ENCODE measurements around the gene GRK2.
"Not testable (repeated sequence)": the region's sequence is repeated elsewhere in the genome, so short reads cannot be mapped to it uniquely, and the experiment has no call there.

The GRK2 gene

DNA sequence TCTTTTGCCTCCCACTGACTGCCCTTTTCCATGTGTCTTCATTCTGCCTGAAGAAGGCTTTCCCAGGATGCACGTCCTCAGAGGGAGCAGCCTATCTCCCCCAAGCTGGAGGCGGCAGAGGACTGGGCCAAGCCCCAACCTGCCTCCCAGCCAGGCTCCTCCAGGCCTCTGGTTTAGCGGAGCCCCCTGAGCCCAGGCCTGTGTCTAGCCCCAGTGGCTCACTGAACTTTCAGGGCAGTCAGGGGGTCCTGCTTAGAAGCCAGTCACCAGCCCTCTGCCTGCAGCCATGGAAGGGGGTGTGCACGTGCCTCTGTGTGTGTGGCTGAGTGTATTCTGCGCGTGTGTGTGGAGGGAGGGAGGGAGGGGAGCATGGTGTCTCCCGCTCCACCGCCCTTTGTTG, 10.4 kb upstream of the GRK2 start:
- FAIRE-seq: no peak
- DNase-seq (ENCODE audit: insufficient read length): no peak
- TF ChIP-seq POLR2AphosphoS5 (IDR thresholded peaks at IDR 0.05; ENCODE audit: low read depth, low read length): no peak; the same call in 1 of the 2 replicates
- no peak for TF ChIP-seq TAF1 (IDR thresholded peaks at IDR 0.05; ENCODE audit: borderline replicate concordance, low read depth, low read length)
- TF ChIP-seq POLR2A (IDR thresholded peaks at IDR 0.05; ENCODE audit: low read depth, low read length): no peak

GRCh38 chr11:67256477-67257135, 9.7 kb upstream of the GRK2 start:
- TF ChIP-seq POLR2A (IDR thresholded peaks at IDR 0.05; ENCODE audit: low read depth, low read length) (0 out of 2 replicates have a peak, but pooled peaks have one; percentile 12), POLR2AphosphoS5 (IDR thresholded peaks at IDR 0.05; ENCODE audit: low read depth, low read length) (peak; percentile 49; the same call in 1 of the 2 replicates), TAF1 (IDR thresholded peaks at IDR 0.05; ENCODE audit: borderline replicate concordance, low read depth, low read length) (no peak)
- no peak for FAIRE-seq
- no peak for DNase-seq (ENCODE audit: insufficient read length)

GRCh38 chr11:67260406-67260805, 5.9 kb upstream of the GRK2 start:
- FAIRE-seq: no peak
- DNase-seq (ENCODE audit: insufficient read length): no peak

GRCh38 chr11:67260885-67261639, 5.2 kb upstream of the GRK2 start:
- not testable (repeated sequence) for FAIRE-seq; DNase-seq (ENCODE audit: insufficient read length)

More at GRCh38 chr11:67260406-67260805, 5.9 kb upstream of the GRK2 start:
- TF ChIP-seq POLR2A (IDR thresholded peaks at IDR 0.05; ENCODE audit: low read depth, low read length) (no peak), POLR2AphosphoS5 (IDR thresholded peaks at IDR 0.05; ENCODE audit: low read depth, low read length) (no peak), TAF1 (IDR thresholded peaks at IDR 0.05; ENCODE audit: borderline replicate concordance, low read depth, low read length) (no peak)

GRCh38 chr11:67261640-67261945, 4.7 kb upstream of the GRK2 start:
- TF ChIP-seq POLR2A (IDR thresholded peaks at IDR 0.05; ENCODE audit: low read depth, low read length): no peak
- no peak for TF ChIP-seq TAF1 (IDR thresholded peaks at IDR 0.05; ENCODE audit: borderline replicate concordance, low read depth, low read length)
- no peak for TF ChIP-seq POLR2AphosphoS5 (IDR thresholded peaks at IDR 0.05; ENCODE audit: low read depth, low read length)
- no peak for DNase-seq (ENCODE audit: insufficient read length)
- FAIRE-seq: no peak

DNA sequence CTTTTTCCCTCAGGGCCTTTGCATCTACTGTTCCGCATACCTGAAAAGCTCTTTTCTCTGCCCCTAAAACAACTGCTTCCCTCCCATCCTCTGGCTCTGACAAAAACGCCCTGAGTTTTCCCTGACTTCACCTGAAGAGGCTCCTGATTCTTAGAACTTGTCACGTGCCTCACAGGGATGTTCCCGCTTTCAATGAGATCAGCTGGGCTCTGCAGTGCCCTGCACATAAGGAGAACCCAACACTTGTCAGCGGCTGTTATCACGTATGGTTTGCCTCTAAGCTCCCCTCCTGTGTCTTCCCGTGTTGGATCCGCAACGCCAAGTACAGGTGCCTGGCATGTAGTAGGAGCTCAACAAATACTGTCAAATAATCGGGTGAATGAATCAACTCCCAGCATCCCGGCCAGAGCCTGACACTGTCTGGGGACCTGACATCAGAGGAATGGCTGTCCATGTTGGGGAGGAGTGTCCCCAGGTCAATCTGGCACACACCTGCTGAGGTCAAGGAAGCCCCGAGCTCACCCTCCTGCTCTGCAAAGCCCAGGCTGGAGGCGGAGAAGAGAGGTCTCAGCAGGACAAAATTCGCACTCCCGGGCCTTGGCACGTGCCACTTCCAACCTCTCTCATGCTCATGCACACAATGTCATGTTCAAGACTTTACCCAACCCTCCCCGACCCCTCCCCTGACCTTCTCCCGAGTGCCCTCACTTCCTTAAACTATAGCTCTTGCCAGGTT, 4.2 kb upstream of the GRK2 start:
- TF ChIP-seq TAF1 (IDR thresholded peaks at IDR 0.05; ENCODE audit: borderline replicate concordance, low read depth, low read length): no peak
- DNase-seq (ENCODE audit: insufficient read length): no peak
- no peak for FAIRE-seq

DNA sequence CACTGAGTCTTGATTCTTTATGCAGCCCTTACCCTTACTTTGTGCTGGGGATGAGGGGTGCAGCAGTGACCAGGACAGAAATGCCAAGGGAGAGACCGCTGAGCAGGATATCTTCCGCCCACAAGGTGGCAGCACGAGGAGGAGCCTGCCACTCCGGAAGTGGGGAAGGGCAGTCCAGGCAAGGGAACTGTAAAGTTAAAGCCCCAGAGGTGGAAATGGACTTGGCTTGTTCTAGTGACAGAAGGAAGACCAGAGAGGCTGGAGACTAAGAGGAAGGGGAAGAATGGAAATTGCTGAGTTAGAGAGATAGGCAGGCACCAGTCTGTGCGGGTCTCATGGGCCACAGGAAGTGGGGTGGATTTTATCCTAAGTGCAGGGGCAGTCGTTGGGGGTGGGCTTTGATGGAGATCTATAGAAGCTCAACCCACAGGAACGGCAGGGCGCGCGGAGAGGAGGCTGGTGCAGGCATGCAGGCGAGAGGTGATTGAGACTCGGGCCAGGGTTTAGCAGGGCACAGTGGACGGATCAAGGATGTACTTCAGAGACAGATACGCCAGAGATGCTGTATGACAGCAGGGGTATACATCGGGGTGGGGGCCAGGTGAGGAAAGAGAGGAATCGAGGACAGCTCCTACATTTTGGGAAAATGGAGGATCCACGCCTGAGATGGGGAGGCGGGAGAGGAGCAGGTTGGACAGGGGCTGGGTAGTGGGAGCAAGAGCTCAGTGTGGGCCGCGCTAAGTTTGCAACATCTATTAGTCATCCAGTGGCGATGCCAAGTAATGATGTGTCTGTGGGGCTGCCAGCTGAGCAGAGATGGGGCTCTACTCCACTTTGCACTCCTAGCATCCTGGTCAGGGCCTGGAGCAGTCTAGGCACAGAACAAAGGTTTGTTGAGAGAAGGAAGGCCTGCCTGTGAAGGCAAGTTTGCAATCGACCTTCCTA, 3.3 kb upstream of the GRK2 start:
- FAIRE-seq (peak; percentile 98), DNase-seq (ENCODE audit: insufficient read length) (peak; percentile 83)
- TF ChIP-seq TAF1 (IDR thresholded peaks at IDR 0.05; ENCODE audit: borderline replicate concordance, low read depth, low read length) (no peak), POLR2AphosphoS5 (IDR thresholded peaks at IDR 0.05; ENCODE audit: low read depth, low read length) (no peak), POLR2A (IDR thresholded peaks at IDR 0.05; ENCODE audit: low read depth, low read length) (no peak; the same call in 1 of the 2 replicates)

DNA sequence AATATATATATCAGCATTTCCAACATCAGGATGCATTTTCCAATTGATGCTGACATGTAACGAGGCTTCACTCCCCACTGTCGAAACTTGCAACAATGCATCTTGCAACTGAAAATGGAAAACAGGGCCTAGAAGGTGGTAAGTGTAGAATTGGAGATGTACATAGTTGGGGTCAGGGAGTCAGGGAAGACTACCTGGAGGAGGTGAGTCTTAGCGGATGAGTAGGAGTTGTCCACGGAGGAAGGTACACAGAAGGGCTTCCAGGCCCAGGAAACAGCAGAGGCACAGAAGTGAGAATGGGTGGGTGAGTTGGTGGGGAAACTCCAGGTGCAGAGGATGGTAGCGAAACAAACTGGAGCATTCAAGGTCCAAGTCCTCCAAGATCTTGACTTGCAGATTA, 2.0 kb upstream of the GRK2 start:
- DNase-seq (ENCODE audit: insufficient read length): no peak
- TF ChIP-seq POLR2AphosphoS5 (IDR thresholded peaks at IDR 0.05; ENCODE audit: low read depth, low read length) (no peak), TAF1 (IDR thresholded peaks at IDR 0.05; ENCODE audit: borderline replicate concordance, low read depth, low read length) (no peak)
- no peak for FAIRE-seq

GRCh38 chr11:67264877-67265632, 1.2 kb upstream of the GRK2 start:
- DNase-seq (ENCODE audit: insufficient read length) (no peak), FAIRE-seq (no peak)
- TF ChIP-seq POLR2AphosphoS5 (IDR thresholded peaks at IDR 0.05; ENCODE audit: low read depth, low read length): no peak
- no peak for TF ChIP-seq TAF1 (IDR thresholded peaks at IDR 0.05; ENCODE audit: borderline replicate concordance, low read depth, low read length)
- TF ChIP-seq POLR2A (IDR thresholded peaks at IDR 0.05; ENCODE audit: low read depth, low read length): no peak

DNA sequence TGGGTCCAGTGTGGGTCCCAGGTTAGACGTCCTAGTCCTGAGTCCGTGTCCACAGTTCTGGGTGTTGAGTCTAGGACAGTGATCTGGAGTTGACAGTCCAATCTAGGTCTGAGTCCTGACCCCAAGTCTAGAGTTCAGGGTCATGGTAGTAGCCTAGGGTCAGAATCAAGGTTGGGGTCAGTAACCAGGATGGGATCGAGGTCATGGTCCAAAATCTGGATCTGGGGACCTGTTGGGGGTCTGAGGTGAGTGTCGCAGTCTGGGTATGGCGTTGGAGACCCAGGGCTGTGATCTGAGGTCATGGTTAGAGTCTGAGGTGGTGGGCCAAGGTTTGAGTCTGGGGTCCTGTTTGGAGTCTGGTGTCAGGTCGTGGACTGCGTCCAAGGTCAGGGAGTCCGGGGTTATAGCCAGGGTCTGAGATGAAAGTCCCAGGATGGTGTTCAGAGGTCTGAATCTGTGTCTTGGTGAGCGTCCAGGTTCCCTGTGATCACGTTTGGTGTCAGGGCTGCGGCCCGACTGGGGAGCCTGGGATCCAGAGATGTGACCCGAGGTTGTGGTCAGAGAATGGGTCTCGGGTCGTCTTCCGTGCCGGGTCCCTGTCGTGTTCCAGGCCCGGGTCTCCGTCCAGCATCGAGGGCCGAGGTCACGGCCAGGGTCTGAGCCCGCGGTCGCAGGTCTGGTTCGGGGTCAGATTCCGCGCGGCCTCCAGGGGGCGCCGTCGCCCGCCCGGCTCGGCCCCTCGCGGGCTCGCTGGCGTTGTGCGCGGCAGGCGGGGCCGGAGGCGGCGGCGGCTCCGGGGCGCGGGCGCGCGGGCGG, 432 bp upstream of the GRK2 start:
- DNase-seq (ENCODE audit: insufficient read length) (peak; percentile 86), FAIRE-seq (peak; percentile 90)
- TF ChIP-seq POLR2A (IDR thresholded peaks at IDR 0.05; ENCODE audit: low read depth, low read length): no peak
- TF ChIP-seq POLR2AphosphoS5 (IDR thresholded peaks at IDR 0.05; ENCODE audit: low read depth, low read length): no peak
- no peak for TF ChIP-seq TAF1 (IDR thresholded peaks at IDR 0.05; ENCODE audit: borderline replicate concordance, low read depth, low read length)

All from GM12892 (cell line).